AG10803 (cell line): ENCODE measurements around the gene RAD51B.

Experiments used
- DNase-seq: peaks from one replicate; pipeline ENCODE4 v3.0.0; 2010; ENCODE audit warnings: low read depth
- H3K4me3 ChIP-seq: 2 replicates; pipeline ENCODE4 v1.5.1; 2011; ENCODE audit warnings: mild to moderate bottlenecking, low read length, control low read depth
- CTCF ChIP-seq: conservative IDR thresholded peaks from 2 replicates; pipeline ENCODE4 v1.5.1; 2011; ENCODE audit warnings: mild to moderate bottlenecking, low read length, control low read depth, inconsistent platforms

The RAD51B gene

GRCh38 chr14:67833403-67833802 lies 13.8 kb downstream of the RAD51B start:
- no peak for TF ChIP-seq CTCF
- no peak for DNase-seq
- H3K4me3 ChIP-seq: no peak overlapping the region

- no peak for DNase-seq
- TF ChIP-seq CTCF: no peak
- H3K4me3 ChIP-seq: no peak overlapping the region
Measured at GRCh38 chr14:67835596-67835995, 16.0 kb downstream of the RAD51B start.

GRCh38 chr14:67837011-67837624 lies 17.5 kb downstream of the RAD51B start:
- H3K4me3 ChIP-seq: no peak overlapping the region
- TF ChIP-seq CTCF: peak; percentile 75
- DNase-seq: peak; percentile 87

- no peak overlapping the region for H3K4me3 ChIP-seq
- TF ChIP-seq CTCF: no peak
- no peak for DNase-seq
Measured at GRCh38 chr14:67846029-67846610, 26.5 kb downstream of the RAD51B start.

- no peak overlapping the region for H3K4me3 ChIP-seq
- no peak for TF ChIP-seq CTCF
- DNase-seq: no peak
Measured at GRCh38 chr14:67850066-67850830, 30.7 kb downstream of the RAD51B start.

GRCh38 chr14:67851785-67852410 lies 32.3 kb downstream of the RAD51B start:
- no peak overlapping the region for H3K4me3 ChIP-seq
- no peak for DNase-seq
- TF ChIP-seq CTCF: no peak
